Limb (tissue), 2 donors: ENCODE measurements around the gene KLHL13.
A peak's percentile ranks its signal among the peaks of the same experiment; 100 is the strongest.
"Not testable (repeated sequence)": the region's sequence is repeated elsewhere in the genome, so short reads cannot be mapped to it uniquely, and the experiment has no call there.

Experiments
- DNase-seq, 2 donors: peaks; one replicate each; pipeline ENCODE4 v3.0.0-alpha.2; 2016; ENCODE audit errors: extremely low spot score in 2 of 2

KLHL13 gene

DNA sequence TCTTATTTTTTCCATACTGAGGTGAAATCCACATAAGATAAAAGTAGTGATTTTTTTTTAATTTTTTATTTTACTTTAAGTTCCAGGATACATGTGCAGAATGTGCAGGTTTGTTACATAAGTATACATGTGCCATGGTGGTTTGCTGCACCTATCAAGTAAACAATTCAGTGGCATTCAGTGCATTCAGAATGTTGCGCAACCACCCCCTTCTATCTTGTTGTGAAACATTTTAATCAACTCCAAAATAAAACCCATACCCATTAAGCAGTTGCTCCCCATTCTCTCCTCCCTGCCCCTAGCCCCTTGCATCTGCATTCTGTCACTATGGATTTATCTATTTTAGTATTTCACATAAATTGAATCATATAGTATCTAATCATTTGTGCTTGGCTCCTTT lies 121.2 kb downstream of the KLHL13 start:
- DNase-seq = no peak

DNA sequence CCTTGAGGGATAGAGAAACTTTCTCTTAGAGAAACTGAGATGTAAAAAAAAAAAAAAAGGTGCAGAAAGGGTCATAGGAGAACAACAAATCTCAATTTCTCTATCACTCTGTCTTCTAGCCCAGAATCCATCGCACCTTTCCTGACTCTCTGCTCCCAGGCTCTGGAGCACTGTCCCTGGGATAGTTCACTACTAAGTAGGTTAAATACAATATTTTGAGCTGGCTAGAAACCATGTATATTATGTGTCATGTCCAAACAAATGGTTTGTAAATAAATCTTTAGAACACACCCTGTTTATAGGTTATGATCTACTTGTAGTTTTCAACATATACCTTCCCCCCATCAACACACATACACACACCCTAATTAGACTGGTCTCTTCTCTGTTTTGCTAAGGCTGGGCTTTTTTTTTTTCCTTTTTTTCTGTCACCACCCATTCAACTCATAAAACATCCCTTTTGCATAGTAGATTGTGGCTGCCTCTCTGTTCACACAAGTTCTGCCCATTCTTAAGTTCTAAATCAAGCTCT lies 124.4 kb downstream of the KLHL13 start:
- DNase-seq = no peak

DNA sequence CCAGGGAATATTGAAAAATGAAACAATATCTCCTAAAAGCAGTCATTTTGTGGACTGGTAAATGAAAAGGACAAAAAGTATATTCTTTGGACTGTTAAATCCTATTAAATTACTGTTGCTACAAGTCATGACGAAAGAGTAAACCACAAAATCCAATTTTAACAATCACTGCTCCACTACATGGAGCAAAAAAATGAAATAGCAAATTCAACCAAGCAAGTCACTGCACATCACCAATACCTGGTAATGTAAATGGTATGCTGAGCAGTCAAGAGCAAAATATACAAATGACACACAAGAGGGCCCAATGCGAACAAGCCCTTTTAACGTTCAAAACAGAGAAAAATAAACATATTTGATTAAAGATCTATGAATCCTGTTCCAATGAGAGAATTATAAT lies 126.2 kb downstream of the KLHL13 start:
- no peak for DNase-seq

DNA sequence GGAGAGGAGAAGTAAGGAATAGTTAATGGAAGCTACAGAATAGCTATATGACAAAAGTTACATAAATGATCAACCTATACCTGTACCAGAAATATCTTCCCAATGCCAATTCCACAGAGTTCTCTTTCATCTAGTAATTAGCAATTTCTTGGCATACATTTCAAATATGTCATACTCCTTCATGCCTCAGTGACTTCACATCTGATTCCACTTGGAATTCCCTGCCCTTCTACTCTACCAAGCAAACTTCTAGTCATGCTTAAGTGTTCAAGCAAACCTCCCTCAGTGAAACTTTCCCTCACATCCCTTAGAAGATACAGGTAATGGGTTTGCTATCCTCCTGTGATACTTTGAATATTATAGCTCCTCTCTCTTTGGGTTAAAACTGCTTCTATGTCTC lies 127.1 kb downstream of the KLHL13 start:
- DNase-seq = no peak

DNA sequence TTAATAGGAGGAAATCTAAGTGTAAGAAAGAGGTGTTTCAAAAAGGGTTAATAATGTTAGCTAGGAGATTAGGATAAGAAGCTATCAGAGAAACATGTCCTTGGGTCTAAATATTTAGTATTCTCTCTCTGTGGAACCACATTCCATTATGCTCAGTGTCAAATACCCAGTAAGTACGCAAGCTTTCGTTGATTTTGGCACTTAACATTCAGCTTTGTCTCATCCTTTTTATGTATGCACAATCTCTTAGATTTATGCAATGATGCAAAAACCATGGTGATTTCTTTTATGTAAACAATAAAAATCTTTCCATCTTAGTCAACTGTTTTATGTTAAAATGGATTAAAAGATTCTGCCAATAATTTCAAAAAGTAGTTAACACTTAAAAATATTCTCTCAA lies 129.2 kb downstream of the KLHL13 start:
- DNase-seq = no peak

DNA sequence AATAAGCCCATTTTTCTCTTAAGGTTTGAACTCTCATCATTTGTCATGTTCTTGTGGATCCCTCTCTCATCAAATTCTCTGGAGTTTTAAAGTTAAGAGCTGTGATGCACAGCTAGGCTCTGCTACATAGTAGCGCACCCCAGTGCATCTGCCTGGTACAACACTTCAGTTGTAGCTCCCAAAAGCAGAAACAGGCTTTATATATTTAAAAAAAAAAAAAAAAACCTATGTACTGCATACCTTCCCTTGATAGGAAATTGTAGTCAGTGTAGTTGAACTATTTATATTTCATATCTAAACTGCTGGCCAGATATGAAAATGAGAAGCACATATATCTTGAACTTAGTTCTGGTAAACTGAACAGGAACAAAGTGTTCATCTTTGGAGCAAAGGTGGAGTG lies 131.4 kb downstream of the KLHL13 start:
- DNase-seq = no peak

DNA sequence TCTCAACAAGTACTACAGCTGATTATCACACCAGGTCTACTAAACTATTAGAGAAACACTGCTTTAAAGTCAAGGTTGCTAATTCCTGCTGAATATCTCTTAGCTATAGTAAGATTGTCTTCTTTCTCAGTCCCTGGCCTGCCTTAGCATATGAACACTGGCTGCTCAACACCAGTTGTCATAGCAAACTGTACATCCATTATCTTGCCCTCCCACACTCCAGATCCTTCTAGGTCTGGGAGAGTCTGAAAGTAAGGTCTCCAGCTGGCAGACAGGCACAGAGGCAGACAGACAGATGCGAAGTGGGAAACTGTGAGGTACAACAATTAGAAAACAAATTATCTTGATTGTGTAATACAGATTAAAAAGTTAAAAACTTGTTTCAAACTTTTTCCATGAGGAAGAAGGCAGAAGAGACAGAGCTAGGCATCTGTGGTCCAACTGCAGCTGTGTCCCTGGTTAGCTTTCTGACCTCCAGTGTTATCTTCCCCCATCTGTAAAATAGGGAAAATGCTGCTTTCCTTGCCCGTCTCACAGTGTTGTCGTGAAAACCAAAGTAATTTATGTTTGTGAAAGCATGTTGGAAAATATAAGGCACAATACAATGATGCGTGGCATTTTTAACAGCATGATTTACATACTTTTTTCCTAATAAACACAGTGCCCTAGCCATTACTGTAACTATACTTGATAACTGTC lies 133.8 kb downstream of the KLHL13 start:
- DNase-seq = no peak

DNA sequence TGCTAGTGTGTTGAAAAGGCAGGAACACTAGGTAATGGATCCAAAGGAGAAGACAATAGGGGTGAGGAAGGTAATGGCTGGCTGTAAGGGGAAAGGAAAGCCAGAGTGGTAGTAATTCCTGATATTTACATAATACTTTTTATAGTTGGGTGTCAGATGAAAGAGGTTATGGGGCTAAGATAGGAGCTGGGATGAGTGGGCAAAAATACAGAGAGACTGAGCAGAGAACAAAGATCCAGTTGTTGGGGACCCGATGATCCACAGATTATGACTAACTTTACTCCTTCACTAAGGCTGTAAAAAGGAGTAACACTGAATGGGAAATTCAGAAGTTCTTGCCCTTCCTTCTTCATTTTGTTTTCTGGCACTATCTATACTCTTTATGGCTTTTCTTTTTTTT lies 138.2 kb downstream of the KLHL13 start:
- no peak for DNase-seq

DNA sequence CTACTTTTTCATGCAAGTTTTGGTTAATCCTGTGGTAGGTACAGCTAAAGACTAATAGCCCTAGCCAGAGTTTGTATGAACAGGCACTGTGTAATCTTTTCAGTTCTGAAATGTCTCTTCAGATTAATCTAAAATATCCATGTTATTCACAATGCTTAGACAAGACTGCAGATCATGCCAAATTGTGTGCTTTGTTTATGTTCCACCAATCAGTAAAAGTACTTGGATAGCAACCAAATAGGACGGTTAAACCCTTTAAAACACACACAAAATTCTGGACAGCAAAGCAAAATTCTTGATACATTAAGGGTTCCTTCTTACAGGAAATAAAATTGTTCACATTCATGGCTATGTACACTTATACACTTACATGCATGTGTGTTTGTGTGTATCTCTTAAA lies 139.1 kb downstream of the KLHL13 start:
- no peak for DNase-seq

DNA sequence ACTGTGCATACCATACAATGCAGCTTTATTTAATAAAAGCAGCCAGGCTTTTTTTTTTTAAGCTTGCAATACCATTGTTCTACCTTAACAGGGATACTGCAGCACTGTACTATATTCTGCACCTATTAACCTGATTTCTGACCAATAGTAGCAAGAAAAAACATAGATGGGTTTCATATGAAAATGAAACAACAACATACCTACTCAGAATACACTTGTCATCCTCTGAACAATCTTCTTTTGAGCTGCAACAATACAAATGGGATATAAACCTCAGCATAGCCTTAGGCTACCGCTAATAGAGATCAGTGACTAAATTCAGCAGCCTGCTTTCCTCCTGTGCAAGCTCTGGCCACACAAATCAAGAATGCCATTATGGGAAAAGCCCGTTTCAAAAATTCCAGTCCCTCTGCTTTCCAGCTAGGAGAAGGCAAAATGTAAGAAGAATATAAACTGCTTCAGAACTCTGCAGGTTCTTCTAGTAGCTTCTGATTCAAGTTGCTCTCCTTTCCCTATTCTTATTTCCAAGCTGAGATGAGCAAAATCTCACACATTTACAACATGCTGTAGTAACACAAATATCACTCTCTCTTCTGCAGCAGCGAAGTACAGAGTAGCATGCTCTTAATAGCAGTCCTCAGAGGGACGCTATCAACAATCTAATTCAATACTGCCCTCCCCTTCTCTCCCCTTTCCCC lies 143.4 kb downstream of the KLHL13 start:
- DNase-seq = no peak

DNA sequence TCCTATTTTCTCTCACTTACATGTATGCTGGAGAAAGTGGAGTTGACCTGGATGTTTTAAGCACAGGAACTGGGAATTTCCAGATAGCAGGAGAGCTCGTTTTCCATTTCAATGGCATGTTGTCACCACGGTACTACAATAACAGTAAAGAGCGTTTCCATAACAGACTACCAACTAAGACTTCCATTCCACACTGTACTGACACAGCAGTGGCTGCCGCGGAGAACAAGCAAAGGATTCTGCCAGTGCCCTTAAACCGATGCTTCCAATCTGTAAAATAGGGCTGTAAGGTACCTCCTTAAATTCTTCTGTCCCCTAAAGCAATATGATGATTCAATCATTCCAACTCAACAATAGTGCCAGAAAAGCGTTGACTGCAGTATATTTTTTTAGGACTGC lies 143.9 kb downstream of the KLHL13 start:
- DNase-seq = peak; percentile 2 to 34

DNA sequence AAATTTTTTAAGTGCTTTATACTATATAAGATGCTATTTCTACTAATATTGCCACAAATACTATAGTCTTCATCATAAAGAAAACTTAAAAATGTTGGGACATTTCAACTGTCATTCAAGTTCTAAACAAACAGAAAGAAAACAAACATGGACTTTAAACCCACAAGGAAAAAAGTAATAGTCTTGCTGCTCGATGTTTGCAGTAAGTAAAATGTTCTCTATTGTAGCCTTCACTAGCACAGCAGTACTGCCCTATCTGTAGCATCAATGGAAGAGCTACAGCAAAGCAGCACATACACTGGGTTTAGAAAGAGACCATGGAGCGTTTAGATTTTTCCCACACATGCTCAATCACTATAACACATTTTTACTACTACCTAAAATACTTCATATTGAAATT lies 146.8 kb downstream of the KLHL13 start:
- no peak for DNase-seq

DNA sequence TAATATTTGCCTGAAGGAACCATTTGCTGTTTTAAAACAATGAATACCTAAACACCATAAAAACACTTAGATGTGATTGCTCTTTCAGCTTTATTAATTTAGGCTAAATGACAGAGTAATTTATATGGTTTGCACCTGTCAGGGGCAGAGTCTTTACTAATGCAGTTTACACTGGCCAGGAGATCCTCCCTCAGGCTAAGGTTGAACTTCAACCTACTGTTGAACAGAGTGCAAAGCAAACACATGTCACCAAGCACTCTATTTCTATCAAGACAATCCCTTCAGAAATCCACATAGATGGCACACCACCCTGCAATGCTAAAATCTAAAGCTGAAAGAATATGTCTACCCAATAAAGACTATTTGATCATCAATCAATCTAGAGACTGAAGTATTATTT lies 147.3 kb downstream of the KLHL13 start:
- DNase-seq = no peak

DNA sequence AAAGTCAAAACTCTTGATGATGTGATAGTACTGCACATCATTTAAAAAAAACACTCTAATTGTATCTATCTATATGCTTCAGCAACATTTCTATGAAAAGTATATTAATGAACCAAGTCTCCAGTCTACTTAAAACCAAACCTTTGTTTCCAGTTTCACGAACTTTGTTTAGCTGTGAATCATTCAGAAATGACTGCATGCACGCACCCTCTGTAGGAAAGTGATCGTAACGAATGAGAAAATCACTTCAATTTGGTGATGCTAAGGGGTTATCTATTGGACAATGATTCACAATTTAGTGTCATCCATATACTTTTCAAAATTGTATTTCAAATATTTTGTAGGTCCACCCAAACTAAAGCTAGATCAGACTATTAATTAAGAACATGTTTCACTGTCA lies 157.6 kb downstream of the KLHL13 start:
- no peak for DNase-seq

DNA sequence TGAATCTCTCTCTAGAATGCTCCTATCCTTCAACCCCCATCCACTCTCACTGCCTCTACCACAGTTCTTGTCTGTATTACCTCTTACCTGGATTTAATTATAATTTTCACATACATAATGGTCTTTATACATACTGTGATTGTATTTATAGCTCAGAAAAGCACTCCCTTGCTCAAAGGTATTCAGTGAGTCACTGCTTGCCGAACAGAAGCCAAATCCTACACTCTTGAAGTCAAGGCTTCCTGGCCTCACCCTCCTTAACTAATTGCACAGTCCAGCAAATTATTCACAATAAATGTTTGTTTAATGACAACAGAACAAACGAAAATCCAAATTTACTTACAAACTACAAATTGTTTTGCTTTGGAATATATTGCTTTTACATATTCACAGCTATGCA lies 159.5 kb downstream of the KLHL13 start:
- DNase-seq = no peak

DNA sequence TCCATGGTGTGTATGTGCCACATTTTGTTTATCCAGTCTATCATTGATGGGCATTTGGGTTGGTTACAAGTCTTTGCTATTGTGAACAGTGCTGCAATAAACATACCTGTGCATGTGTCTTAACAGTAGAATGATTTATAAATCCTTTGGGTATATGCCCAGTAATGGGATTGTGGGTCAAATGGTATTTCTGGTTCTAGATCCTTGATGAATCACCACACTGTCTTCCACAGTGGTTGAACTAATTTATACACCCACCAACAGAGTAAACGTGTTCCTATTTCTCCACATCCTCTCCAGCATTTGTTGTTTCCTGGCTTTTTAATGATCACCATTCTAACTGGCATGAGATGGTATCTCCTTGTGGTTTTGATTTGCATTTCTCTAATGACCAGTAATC lies 177.3 kb downstream of the KLHL13 start:
- DNase-seq = not testable (repeated sequence)

DNA sequence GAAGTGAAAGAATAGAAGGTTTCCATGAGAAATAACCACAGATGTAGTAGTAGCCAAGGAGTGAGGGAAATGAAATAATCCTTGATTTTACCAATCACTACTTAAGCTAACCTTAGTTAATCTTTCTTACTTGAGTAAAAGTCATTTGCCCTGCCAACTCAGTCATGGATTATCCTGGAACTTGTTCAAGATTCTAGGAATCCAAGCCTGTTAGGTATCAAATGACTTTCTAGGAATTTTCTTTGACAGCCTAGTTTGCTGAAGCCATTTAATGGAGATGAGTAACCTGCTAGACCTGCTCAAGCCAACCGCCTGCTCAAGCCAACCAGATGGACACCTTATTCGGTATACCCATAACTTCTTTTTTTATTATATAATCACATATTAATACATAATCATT lies 180.5 kb downstream of the KLHL13 start:
- DNase-seq = no peak

DNA sequence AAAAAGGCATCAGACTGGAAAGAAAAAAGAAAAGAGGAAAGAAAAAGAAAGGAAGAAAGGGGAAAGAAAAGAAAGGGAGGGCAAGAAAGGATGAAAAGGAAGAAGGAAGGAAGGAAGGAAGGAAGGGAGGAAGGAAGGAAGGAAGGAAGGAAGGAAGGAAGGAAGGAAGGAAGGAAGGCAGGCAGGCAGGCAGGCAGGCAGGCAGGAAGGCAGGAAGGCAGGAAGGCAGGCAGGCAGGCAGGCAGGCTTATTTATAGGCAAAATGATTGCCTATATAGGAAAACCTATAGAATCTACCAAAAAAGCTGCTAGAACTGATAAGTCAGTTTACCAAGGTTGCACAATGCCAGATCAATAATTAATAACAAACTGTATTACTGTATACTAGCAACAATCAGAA lies 186.5 kb downstream of the KLHL13 start:
- not testable (repeated sequence) for DNase-seq

DNA sequence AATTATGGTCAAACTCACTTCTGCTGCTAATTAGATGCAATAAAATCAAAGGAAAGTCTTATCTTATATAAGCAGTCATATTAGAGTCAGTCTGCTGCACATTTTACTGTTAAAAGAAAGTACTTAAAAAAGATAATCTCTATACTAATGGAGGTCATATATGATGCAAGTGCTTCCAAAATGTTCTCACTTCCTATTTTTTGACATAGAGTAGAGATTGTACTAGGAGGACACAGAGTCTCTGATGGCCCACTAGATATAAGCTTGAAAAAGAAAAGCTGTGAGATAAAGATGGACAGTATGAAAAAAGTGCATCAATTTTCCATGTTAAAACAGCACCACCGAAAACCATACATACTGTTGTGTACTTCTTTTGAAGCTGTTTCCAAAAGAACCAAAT lies 196.9 kb downstream of the KLHL13 start:
- no peak for DNase-seq

DNA sequence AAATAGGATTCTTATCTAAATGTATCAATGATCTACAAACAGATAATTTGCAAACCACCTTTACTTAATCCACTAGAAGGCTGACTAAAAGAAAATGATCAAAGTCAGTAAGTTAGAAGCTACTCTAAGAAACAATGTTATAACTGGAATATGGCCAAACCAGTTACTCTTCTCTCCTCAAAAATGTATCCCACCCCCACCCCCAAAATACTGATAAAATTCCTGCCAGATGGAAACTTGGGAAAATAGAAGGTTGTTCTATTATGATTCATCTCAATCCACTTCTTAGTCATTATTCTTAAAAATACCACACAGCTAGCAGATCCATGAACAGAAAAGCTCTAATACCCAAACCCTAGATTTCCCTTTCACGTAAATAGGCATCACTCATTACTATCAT lies 206.4 kb downstream of the KLHL13 start:
- DNase-seq = no peak

DNA sequence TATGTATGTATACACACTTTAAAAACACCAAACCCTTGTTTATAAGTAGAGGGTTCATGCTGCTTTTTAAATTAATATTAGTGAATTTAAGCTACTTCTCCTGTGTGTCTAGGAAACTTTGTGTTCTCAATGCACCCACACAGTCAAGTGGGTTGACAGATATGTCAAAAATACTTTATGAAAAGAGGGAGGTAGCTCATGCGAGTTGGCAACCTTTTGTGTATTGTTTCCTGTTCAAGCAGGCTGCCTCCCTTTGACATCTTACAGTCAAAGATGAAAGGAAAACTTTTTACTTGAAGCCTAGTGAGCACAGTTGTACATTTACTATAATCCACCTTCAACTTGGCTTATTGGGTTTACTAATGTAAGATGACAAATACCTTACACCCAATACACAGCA lies 218.4 kb downstream of the KLHL13 start:
- DNase-seq = no peak

DNA sequence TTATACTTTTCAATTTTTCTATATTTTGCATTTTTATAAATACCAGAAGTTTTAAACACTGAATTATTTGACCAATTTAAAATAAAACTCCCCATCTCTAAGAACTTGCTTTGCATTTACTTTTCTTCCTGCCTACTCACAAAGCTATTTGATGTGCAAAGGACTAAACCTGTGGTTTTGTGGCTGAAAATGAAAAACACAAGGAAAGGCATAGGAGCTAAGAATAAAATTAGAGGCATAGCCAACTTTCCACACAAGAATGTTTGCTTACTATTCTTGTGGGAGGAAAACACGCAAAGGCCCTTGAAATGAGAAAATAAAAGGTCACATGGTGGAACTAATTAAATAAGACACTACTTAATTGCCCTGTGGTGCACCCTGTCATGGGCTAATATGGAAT lies 221.2 kb downstream of the KLHL13 start:
- no peak for DNase-seq

DNA sequence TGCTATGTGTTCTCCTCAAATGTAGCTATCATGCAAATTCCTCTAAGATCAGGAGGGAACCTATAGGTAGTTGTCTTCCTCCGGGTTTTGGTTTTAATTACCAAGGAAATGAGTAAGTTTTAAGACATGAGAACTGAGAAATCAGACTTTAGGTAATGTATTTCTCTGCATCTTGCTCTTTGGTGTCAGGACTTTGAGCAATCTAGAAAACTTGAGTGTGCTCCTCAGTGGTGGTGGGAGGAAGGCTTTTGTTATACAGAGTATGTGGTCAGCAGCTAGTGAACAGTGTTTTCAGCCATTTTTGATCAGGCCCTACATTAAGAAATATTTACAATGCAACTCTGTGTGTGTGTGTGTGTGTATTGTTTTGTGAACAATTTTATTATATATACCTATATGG lies 224.1 kb downstream of the KLHL13 start:
- no peak for DNase-seq
